HUES48 (cell line): ENCODE results near the gene XYLT1.
A peak's percentile ranks its signal among the peaks of the same experiment; 100 is the strongest.

Source experiments
- H3K27ac ChIP-seq: one replicate; pipeline ENCODE4 v1.7.0; 2013; ENCODE audit warnings: low read depth, low read length, inconsistent platforms
- H3K27me3 ChIP-seq: 2 replicates; pipeline ENCODE4 v1.6.1; 2013; ENCODE audit warnings: mild to moderate bottlenecking, low read length; ENCODE audit not compliant: control insufficient read depth, insufficient read depth
- H3K36me3 ChIP-seq: 2 replicates; pipeline ENCODE4 v1.6.1; 2013; ENCODE audit warnings: low read length; ENCODE audit not compliant: control insufficient read depth, insufficient read depth
- H3K4me1 ChIP-seq: 2 replicates; pipeline ENCODE4 v1.6.1; 2013; ENCODE audit warnings: mild to moderate bottlenecking, low read length; ENCODE audit not compliant: control insufficient read depth, insufficient read depth
- H3K4me3 ChIP-seq: 2 replicates; pipeline ENCODE4 v1.5.1; 2013; ENCODE audit warnings: mild to moderate bottlenecking, low read depth, low read length
- H3K9ac ChIP-seq: 2 replicates; pipeline ENCODE4 v1.6.1; 2013; ENCODE audit warnings: mild to moderate bottlenecking, low read depth, low read length, moderate library complexity
- H3K9me3 ChIP-seq: 2 replicates; pipeline ENCODE4 v1.6.1; 2013; ENCODE audit warnings: low read length; ENCODE audit not compliant: control insufficient read depth, insufficient read depth

XYLT1 gene

GRCh38 chr16:17205279-17206211 lies 265.2 kb downstream of the XYLT1 start:
- Histone ChIP-seq H3K27me3 (no peaks in the 10 kb centered on the region), H3K4me1 (peaks cover 20% of the 10 kb centered on the region), H3K9ac (no peak overlapping the region), H3K9me3 (no peaks in the 10 kb centered on the region), H3K4me3 (no peak overlapping the region), H3K27ac (peak overlapping the region; percentile 69), H3K36me3 (no peaks in the 10 kb centered on the region)

- H3K9ac ChIP-seq = no peak overlapping the region
- H3K27ac ChIP-seq = no peak overlapping the region
- peaks cover 20% of the 10 kb centered on the region for H3K4me1 ChIP-seq
- no peak overlapping the region for H3K4me3 ChIP-seq
- no peaks in the 10 kb centered on the region for H3K27me3 ChIP-seq
- no peaks in the 10 kb centered on the region for H3K9me3 ChIP-seq
- H3K36me3 ChIP-seq = peaks cover under 1% of the 10 kb centered on the region; the same call in 1 of the 2 replicates
Measured at GRCh38 chr16:17204644-17205043, 266.1 kb downstream of the XYLT1 start.

- no peaks in the 10 kb centered on the region for H3K9me3 ChIP-seq
- no peak overlapping the region for H3K27ac ChIP-seq
- H3K4me3 ChIP-seq = no peak overlapping the region
- H3K36me3 ChIP-seq = peaks cover 5% of the 10 kb centered on the region
- no peak overlapping the region for H3K9ac ChIP-seq
- peaks cover 20% of the 10 kb centered on the region for H3K4me1 ChIP-seq
- H3K27me3 ChIP-seq = no peaks in the 10 kb centered on the region
Measured at GRCh38 chr16:17204206-17204605, 266.6 kb downstream of the XYLT1 start.

GRCh38 chr16:17203424-17203823 lies 267.3 kb downstream of the XYLT1 start:
- H3K27me3 ChIP-seq = no peaks in the 10 kb centered on the region
- no peak overlapping the region for H3K4me3 ChIP-seq

GRCh38 chr16:17199135-17199534 lies 271.6 kb downstream of the XYLT1 start:
- Histone ChIP-seq H3K27ac (no peak overlapping the region), H3K27me3 (no peaks in the 10 kb centered on the region), H3K4me1 (peaks cover 2% of the 10 kb centered on the region; the same call in 1 of the 2 replicates), H3K36me3 (peaks cover 25% of the 10 kb centered on the region), H3K4me3 (no peak overlapping the region), H3K9me3 (no peaks in the 10 kb centered on the region), H3K9ac (no peak overlapping the region)

More at GRCh38 chr16:17203424-17203823, 267.3 kb downstream of the XYLT1 start:
- H3K27ac ChIP-seq = no peak overlapping the region
- no peak overlapping the region for H3K9ac ChIP-seq
- H3K9me3 ChIP-seq = no peaks in the 10 kb centered on the region
- peaks cover 7% of the 10 kb centered on the region for H3K36me3 ChIP-seq
- peaks cover 20% of the 10 kb centered on the region for H3K4me1 ChIP-seq

GRCh38 chr16:17196526-17196925 lies 274.2 kb downstream of the XYLT1 start:
- no peak overlapping the region for H3K27ac ChIP-seq
- no peaks in the 10 kb centered on the region for H3K27me3 ChIP-seq
- H3K9ac ChIP-seq = no peak overlapping the region
- H3K36me3 ChIP-seq = peaks cover 25% of the 10 kb centered on the region
- H3K4me1 ChIP-seq = 0 out of 2 replicates have a peak, but pooled peaks cover 3% of the 10 kb centered on the region
- H3K4me3 ChIP-seq = no peak overlapping the region
- H3K9me3 ChIP-seq = no peaks in the 10 kb centered on the region

GRCh38 chr16:17194190-17194780 lies 276.5 kb downstream of the XYLT1 start:
- no peak overlapping the region for H3K4me3 ChIP-seq
- H3K9ac ChIP-seq = no peak overlapping the region
- no peak overlapping the region for H3K27ac ChIP-seq

GRCh38 chr16:17193566-17194100 lies 277.1 kb downstream of the XYLT1 start:
- Histone ChIP-seq H3K27ac (no peak overlapping the region), H3K9me3 (no peaks in the 10 kb centered on the region), H3K9ac (no peak overlapping the region), H3K36me3 (peaks cover 17% of the 10 kb centered on the region), H3K4me1 (0 out of 2 replicates have a peak, but pooled peaks cover 3% of the 10 kb centered on the region), H3K27me3 (no peaks in the 10 kb centered on the region), H3K4me3 (no peak overlapping the region)

More at GRCh38 chr16:17194190-17194780, 276.5 kb downstream of the XYLT1 start:
- peaks cover 20% of the 10 kb centered on the region for H3K36me3 ChIP-seq
- no peaks in the 10 kb centered on the region for H3K27me3 ChIP-seq
- H3K4me1 ChIP-seq = 0 out of 2 replicates have a peak, but pooled peaks cover 3% of the 10 kb centered on the region
- no peaks in the 10 kb centered on the region for H3K9me3 ChIP-seq

- H3K27me3 ChIP-seq = no peaks in the 10 kb centered on the region
- H3K4me1 ChIP-seq = no peaks in the 10 kb centered on the region
- H3K9ac ChIP-seq = no peak overlapping the region
- H3K36me3 ChIP-seq = no peaks in the 10 kb centered on the region
- H3K9me3 ChIP-seq = no peaks in the 10 kb centered on the region
- no peak overlapping the region for H3K27ac ChIP-seq
- H3K4me3 ChIP-seq = no peak overlapping the region
Measured at GRCh38 chr16:17184026-17184425, 286.7 kb downstream of the XYLT1 start.

GRCh38 chr16:17177959-17178905 lies 292.5 kb downstream of the XYLT1 start:
- no peaks in the 10 kb centered on the region for H3K27me3 ChIP-seq
- H3K4me3 ChIP-seq = no peak overlapping the region
- H3K9ac ChIP-seq = no peak overlapping the region
- no peaks in the 10 kb centered on the region for H3K4me1 ChIP-seq
- H3K27ac ChIP-seq = no peak overlapping the region
- no peaks in the 10 kb centered on the region for H3K9me3 ChIP-seq
- no peaks in the 10 kb centered on the region for H3K36me3 ChIP-seq
